GM12864 (cell line): ENCODE data around the gene UNC5C.

Source experiments
- DNase-seq: peaks from one replicate; pipeline ENCODE4 v3.0.0-alpha.2; 2011; ENCODE audit warnings: low read depth
- H3K4me3 ChIP-seq: 2 replicates; pipeline ENCODE4 v1.5.1; 2011; ENCODE audit warnings: mild to moderate bottlenecking, low read depth, low read length, control low read depth
- CTCF ChIP-seq: IDR thresholded peaks from 2 replicates; pipeline ENCODE4 v1.5.1; 2011; ENCODE audit warnings: low read depth, mild to moderate bottlenecking, moderate library complexity, low read length, control low read depth, inconsistent platforms; ENCODE audit errors: missing control alignments

The UNC5C gene

GRCh38 chr4:95318044-95318443 lies 230.7 kb downstream of the UNC5C start:
- no peak for TF ChIP-seq CTCF
- no peak for DNase-seq
- no peak overlapping the region for H3K4me3 ChIP-seq

DNA sequence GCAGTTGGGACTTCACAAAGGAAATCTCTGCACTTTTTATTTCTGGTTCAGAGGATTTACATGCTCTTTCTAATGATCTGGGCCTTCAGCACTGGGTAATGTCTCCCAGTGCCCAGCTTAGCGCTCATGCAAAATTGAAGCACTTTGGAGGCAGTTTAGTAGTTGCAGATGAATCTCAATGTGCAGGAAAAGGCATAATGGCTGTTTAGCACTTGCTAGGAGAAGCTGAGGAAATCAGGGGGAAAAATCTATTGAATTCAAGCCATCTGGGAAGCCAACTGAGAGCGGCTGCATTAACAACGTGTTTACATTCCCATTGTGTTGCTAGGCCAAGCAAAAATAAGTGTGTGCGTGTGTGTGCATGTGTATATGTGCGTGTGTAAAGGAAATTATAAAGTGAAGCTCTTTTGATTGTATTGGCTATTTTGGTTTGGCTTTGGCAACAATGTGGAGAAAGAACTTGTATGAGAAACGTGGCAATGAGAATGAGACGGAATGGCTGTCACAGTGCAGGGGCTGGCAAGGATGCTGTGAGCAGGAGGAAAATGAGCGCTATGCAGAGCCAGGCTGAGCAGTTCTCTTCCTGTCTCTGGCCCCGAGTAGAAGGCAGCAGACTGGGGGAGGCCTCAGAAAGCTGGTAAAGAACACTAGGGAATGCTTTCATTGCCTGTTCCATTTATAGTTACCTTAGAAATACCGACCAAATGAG lies 231.5 kb downstream of the UNC5C start:
- TF ChIP-seq CTCF = no peak
- no peak overlapping the region for H3K4me3 ChIP-seq
- no peak for DNase-seq

DNA sequence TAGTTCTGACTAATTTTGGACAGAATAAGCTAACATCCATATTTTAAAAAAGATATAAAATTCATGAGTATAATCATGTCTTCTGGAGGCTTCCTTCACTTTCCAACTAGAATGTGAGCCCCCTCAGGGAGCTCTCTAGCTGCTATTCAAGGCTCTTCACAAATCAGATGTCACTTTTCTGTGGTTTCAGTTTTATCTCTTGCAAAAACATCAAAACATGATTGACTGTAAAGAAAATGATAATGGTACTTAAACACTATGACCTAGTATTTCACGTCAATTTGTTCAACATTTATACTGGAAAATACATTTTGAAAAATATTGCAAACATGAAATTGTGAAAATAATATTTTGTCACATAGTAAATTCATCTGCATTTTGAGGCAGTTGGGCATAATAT lies 234.2 kb downstream of the UNC5C start:
- no peak for DNase-seq
- no peak for TF ChIP-seq CTCF
- no peak overlapping the region for H3K4me3 ChIP-seq

DNA sequence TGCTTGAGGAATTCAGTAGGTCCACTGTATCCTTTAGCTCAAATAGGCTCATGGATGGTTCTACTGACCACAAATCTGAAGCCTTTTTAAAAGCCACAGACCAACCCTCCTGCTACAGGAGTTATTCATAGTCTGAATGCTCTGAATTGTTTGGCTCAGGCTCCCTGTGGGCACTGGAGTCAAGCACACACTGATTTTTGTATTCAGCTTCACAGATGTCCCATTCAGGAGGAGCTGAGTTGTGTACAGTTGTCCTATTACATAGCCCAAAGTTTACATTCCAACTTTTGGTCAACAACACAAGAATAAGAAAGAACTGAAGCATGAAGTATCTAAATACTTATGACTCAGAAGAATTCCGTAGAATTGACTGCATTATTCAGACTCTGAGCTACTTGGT lies 243.9 kb downstream of the UNC5C start:
- DNase-seq = no peak
- TF ChIP-seq CTCF = no peak
- no peak overlapping the region for H3K4me3 ChIP-seq

GRCh38 chr4:95300304-95300703 lies 248.5 kb downstream of the UNC5C start:
- TF ChIP-seq CTCF = no peak
- no peak overlapping the region for H3K4me3 ChIP-seq
- DNase-seq = no peak

- TF ChIP-seq CTCF = no peak
- no peak overlapping the region for H3K4me3 ChIP-seq
- DNase-seq = no peak
Observed at GRCh38 chr4:95296052-95296451, 252.7 kb downstream of the UNC5C start.

- DNase-seq = no peak
- TF ChIP-seq CTCF = no peak
- no peak overlapping the region for H3K4me3 ChIP-seq
Observed at GRCh38 chr4:95295157-95295556, 253.6 kb downstream of the UNC5C start.
